ENCODE results near the gene EYA4. TPM values are rescaled to one million over a fixed set of nuclear protein-coding genes. Genes with fewer than 3 reads are reported as not detected.

EYA4 gene
- total RNA-seq, 2 experiments from 2014 or later, result not detected

- Mint-ChIP-seq H3K4me1 (ENCODE audit: low read depth) (no peaks in the 10 kb centered on the region), H3K27me3 (peaks cover 35% of the 10 kb centered on the region), H3K36me3 (ENCODE audit: low read depth) (no peaks in the 10 kb centered on the region), H3K27ac (no peak overlapping the region), H3K4me3 (no peak overlapping the region), H3K9me3 (no peaks in the 10 kb centered on the region)
- H3K9me3 ChIP-seq (ENCODE audit: control insufficient read depth in 1 of 2, insufficient read depth in 1 of 2, low read length in 2 of 2), result no peaks in the 10 kb centered on the region
- intact Hi-C loops (cut with DNase I, micrococcal nuclease), result no loop called here
- ChIA-PET CTCF (no interaction called here), POLR2A (no interaction called here)
- ATAC-seq (ENCODE audit: poor library complexity) (no peak), DNase-seq (no peak)
- H3K27me3 ChIP-seq (ENCODE audit: control insufficient read depth in 1 of 2, insufficient read depth in 2 of 2, low read length in 2 of 2), result peaks cover 0 to 2% of the 10 kb centered on the region in 2 experiments
- H3K36me3 ChIP-seq (ENCODE audit: insufficient read depth, low read length), result no peaks in the 10 kb centered on the region
- TF ChIP-seq, protein P1, sequence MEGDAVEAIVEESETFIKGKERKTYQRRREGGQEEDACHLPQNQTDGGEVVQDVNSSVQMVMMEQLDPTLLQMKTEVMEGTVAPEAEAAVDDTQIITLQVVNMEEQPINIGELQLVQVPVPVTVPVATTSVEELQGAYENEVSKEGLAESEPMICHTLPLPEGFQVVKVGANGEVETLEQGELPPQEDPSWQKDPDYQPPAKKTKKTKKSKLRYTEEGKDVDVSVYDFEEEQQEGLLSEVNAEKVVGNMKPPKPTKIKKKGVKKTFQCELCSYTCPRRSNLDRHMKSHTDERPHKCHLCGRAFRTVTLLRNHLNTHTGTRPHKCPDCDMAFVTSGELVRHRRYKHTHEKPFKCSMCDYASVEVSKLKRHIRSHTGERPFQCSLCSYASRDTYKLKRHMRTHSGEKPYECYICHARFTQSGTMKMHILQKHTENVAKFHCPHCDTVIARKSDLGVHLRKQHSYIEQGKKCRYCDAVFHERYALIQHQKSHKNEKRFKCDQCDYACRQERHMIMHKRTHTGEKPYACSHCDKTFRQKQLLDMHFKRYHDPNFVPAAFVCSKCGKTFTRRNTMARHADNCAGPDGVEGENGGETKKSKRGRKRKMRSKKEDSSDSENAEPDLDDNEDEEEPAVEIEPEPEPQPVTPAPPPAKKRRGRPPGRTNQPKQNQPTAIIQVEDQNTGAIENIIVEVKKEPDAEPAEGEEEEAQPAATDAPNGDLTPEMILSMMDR (IDR thresholded peaks at IDR 0.05), result no peak
- H3K4me3 ChIP-seq (ENCODE audit: low read length), result no peak overlapping the region
- H3K4me1 ChIP-seq (ENCODE audit: insufficient read depth, low read length), result no peaks in the 10 kb centered on the region
- no peak overlapping the region for H3K27ac ChIP-seq (ENCODE audit: low read depth in 1 of 2, low read length in 2 of 2)
Observed at GRCh38 chr6:133541040-133541439, 299.9 kb downstream of the EYA4 start.

DNA sequence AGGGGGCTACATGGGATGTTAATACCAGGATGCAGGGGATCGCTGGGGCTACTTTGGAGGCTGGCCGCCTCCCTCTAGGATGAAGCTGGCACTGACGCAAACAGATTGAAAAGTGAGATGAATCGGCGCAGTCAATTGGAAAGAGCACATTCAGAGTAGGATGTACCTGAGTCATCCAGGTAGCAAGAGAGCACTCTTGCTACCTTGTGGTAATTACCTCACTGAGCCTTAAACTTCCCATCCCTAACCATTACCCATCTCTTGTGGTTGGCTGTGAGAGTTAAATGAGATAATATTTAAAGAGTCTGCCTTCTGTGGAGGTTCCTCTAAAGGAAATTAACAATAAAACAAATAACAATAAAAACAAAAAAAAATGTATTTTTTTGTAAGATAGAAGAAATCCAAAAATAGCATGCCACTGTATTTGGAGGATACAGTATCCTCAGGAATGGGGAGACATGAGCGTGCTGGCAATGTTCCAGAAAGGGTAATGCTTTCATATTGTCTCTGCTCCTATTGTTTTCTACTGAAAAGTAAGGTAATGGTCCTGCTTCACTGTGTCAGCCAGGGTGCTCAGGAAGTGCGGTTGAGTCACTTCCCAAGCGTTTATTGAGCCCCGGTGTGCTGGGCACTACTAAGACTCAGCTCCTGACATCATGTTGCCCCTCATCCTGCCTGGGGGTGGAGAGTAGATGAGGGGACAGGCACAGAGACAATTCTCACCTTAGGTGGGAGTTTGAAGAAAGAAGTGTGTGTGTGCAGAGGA lies 301.1 kb downstream of the EYA4 start:
- H3K4me1 ChIP-seq (ENCODE audit: insufficient read depth, low read length), result no peaks in the 10 kb centered on the region
- TF ChIP-seq, protein P1 (IDR thresholded peaks at IDR 0.05), result no peak
- no peak overlapping the region for H3K4me3 ChIP-seq (ENCODE audit: low read length)
- peaks cover 0 to 2% of the 10 kb centered on the region in 2 experiments for H3K27me3 ChIP-seq (ENCODE audit: control insufficient read depth in 1 of 2, insufficient read depth in 2 of 2, low read length in 2 of 2)
- no peaks in the 10 kb centered on the region for H3K9me3 ChIP-seq (ENCODE audit: control insufficient read depth in 1 of 2, insufficient read depth in 1 of 2, low read length in 2 of 2)
- Mint-ChIP-seq H3K27me3 (peaks cover 35% of the 10 kb centered on the region), H3K27ac (no peak overlapping the region), H3K4me1 (ENCODE audit: low read depth) (no peaks in the 10 kb centered on the region), H3K4me3 (no peak overlapping the region), H3K36me3 (ENCODE audit: low read depth) (no peaks in the 10 kb centered on the region), H3K9me3 (no peaks in the 10 kb centered on the region)
- intact Hi-C loops (cut with DNase I, micrococcal nuclease), result no loop called here
- ATAC-seq (ENCODE audit: poor library complexity), result no peak
- H3K27ac ChIP-seq (ENCODE audit: low read depth in 1 of 2, low read length in 2 of 2), result no peak overlapping the region
- H3K36me3 ChIP-seq (ENCODE audit: insufficient read depth, low read length), result no peaks in the 10 kb centered on the region
- DNase-seq, result no peak
- ChIA-PET POLR2A (no interaction called here), CTCF (no interaction called here)

DNA sequence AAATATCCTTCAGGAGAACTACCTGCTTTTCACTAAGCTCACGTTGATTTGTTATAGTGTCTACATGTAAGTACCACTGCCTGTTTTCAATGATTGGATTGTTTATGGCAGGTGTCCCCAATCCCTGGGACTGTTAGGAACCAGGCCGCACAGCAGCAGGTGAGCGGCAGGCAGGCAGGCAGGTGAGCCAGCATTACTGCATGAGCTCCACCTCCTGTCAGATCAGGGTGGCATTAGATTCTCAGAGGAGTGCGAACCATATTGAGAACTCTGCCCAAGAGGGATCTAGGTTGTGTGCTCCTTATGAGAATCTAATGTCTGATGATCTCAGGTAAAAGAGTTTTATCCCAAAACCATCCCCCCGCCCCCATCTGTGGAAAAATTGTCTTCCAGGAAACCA lies 303.3 kb downstream of the EYA4 start:
- TF ChIP-seq, protein P1 (IDR thresholded peaks at IDR 0.05), result no peak
- DNase-seq (no peak), ATAC-seq (ENCODE audit: poor library complexity) (no peak)
- H3K4me3 ChIP-seq (ENCODE audit: low read length), result no peak overlapping the region
- intact Hi-C loops (cut with DNase I, micrococcal nuclease), result no loop called here
- Mint-ChIP-seq H3K27me3 (peaks cover 29% of the 10 kb centered on the region), H3K4me3 (no peak overlapping the region), H3K27ac (no peak overlapping the region), H3K36me3 (ENCODE audit: low read depth) (no peaks in the 10 kb centered on the region), H3K4me1 (ENCODE audit: low read depth) (no peaks in the 10 kb centered on the region), H3K9me3 (no peaks in the 10 kb centered on the region)
- H3K27me3 ChIP-seq (ENCODE audit: control insufficient read depth in 1 of 2, insufficient read depth in 2 of 2, low read length in 2 of 2), result peaks cover 0 to 2% of the 10 kb centered on the region in 2 experiments
- POLR2A ChIA-PET, result no interaction called here
- H3K4me1 ChIP-seq (ENCODE audit: insufficient read depth, low read length), result no peaks in the 10 kb centered on the region
- H3K9me3 ChIP-seq (ENCODE audit: control insufficient read depth in 1 of 2, insufficient read depth in 1 of 2, low read length in 2 of 2), result no peaks in the 10 kb centered on the region
- CTCF ChIA-PET, result no interaction called here
- no peaks in the 10 kb centered on the region for H3K36me3 ChIP-seq (ENCODE audit: insufficient read depth, low read length)
- no peak overlapping the region for H3K27ac ChIP-seq (ENCODE audit: low read depth in 1 of 2, low read length in 2 of 2)
